Inflammatory macrophage treated with lipopolysaccharide for 4 hours (primary cell): ENCODE results near the gene PIP5K1C.
"Not testable (repeated sequence)": the region's sequence is repeated elsewhere in the genome, so short reads cannot be mapped to it uniquely, and the experiment has no call there.

Experiments used
- DNase-seq: peaks from one replicate; pipeline ENCODE4 v3.0.0-alpha.2; 2020

Gene PIP5K1C

GRCh38 chr19:3673506-3674439 lies 26.5 kb downstream of the PIP5K1C start:
- peak; percentile 92 for DNase-seq

- DNase-seq: peak; percentile 23
These were observed 27.3 kb downstream of the PIP5K1C start for GRCh38 chr19:3672993-3673392.

GRCh38 chr19:3672575-3672948 lies 27.7 kb downstream of the PIP5K1C start:
- no peak for DNase-seq

GRCh38 chr19:3671680-3672574 lies 28.3 kb downstream of the PIP5K1C start:
- DNase-seq: peak; percentile 73

- DNase-seq: peak; percentile 80
These were observed 29.2 kb downstream of the PIP5K1C start for GRCh38 chr19:3670796-3671679.

DNA sequence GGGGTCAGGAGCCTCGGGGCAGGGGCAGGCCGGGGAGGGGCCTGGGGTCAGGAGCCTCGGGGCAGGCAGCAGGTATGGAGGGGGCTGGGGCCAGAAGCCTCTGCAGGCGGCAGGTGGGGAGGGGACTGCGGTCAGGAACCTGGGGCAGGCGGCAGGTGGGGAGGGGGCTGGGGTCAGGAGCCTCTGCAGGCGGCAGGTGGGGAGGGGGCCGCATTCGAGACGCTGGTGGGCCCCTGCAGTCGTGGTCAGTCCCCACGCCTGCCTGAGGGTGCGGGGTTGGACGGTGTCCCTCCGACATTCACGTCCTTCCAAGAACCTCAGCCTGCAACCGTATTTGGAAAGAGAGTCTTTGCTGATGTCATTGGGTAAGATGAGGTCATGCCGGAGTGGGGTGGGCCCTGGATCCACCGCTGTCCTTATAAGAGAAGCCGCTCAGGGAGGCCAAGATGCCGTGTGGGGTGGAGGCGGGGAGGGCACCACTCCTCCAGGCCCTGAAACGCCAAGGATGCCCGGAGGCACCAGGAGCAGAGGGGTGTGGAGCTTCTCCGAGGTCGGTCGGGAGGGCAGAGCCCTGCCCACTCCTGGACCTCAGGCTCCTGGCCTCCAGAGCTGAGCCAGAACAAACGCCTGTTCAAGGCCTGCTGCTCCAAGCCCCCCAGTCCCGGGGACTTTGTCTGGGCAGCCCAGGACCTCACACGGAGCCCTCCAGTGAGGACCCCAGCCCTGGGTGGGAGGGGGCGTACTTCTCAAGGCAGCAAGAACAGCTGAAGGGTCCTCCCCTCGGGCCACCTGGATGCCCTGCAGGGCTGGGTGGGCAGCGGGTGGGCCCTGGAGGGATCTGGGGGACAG lies 30.1 kb downstream of the PIP5K1C start:
- DNase-seq: peak; percentile 85

- DNase-seq: no peak
These were observed 31.0 kb downstream of the PIP5K1C start for GRCh38 chr19:3669082-3669946.

DNA sequence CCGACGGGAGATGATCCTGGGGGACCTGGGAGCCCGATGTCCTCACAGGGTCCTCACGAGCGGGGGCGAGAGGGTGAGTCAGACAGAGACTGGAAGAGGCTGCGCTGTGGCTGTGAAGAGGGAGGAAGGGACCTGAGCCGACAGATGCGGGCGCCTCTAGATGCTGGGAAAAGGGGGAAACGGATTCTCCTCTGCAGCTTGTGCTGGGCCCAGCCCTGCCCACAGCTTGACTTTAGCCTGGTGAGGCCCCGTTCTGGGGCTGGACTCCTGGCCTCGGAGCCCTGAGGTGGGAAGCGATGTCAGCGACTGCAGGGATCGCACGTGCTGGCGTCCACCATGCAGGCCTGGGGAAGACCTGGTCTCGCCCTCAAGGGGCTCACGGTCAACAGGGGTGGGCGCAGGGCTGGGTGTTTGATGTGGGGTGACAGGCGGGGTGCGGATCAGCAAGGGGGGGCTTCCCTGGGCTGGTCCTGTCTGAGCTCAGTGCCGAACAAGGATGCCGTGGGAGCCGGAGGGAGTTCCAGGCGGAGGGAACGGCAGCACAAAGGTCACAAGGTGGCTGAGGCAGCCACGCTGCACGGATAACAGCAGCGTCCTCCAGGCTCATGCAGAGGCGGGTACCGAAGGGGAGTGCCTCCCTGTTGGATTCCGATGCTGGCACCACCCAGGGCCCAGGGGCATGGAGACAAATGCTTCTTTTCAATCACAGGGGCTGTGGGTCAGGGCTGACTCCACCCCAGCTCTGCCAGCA lies 31.8 kb downstream of the PIP5K1C start:
- DNase-seq: no peak

- no peak for DNase-seq
These were observed 32.5 kb downstream of the PIP5K1C start for GRCh38 chr19:3667766-3668165.

DNA sequence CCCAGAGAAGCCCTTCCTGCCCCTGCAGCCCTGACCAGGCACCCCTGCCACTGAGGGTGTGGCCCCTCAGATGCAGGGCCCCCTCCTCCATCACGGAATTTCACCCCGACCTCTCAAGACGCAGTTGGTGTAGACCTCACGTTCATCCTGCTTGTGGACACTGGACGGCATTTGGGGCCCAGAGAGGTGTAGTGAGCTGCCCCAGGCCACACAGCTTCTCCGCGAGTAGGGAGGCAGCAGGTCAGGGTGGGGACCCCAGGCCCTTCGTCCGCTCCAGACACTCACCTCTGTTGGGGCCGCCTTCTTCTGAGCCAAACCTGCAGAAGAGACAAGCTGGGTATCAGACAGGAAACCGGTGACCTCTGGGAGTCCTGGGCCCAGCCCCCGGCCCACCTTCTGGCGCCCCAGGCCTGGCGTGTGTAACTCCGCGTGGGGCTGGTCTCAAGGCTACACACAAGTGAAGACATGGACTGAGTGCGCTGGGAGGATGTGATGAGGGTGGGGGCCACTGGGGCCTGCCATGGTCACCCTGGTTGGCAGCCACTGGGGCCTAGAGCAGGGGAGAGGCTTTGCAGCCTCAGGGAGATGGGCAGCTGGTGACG lies 33.1 kb downstream of the PIP5K1C start:
- DNase-seq: no peak

GRCh38 chr19:3666545-3666856 lies 33.8 kb downstream of the PIP5K1C start:
- DNase-seq: not testable (repeated sequence)

DNA sequence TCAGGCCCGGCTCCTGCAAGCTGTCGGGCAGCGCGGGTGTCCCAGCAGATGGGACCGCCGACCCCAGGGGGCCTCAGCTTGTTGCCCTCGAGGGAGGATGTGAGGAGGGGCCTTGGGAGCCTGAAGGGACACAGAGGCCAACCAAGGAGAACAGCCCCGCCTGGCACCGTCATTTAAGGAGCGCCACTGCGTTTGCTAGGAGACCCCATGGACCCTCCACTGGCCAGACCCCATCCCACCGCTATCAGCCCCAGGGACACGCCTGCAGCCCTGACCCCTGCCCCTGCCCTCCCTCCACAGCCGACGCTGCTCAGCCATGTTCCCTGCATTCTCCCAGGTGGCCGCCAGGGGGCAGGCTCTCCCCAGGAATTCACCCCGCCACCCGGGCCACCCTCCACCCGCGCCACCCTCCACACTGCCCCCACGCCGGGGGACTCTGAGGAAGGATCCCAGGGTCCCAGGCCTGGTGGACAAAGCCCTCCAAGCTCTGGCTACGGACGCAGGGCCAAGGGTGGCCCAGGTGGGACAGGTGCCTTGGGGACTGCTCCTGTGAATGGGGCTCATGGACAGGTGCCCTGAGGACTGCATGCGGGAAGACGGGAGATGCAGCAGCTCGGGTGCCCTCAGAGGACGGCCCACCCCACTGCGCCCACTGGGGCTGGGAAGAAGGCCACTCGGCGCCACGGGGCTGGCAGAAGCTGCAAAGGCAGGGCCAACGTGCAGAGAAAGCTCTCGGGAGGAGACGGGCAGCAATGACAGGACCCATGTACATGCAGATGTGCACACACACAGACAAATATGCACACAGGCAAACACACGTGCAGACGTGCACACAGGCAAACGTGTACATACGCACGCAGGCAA lies 34.4 kb downstream of the PIP5K1C start:
- DNase-seq: peak; percentile 38

GRCh38 chr19:3664879-3665642 lies 35.2 kb downstream of the PIP5K1C start:
- no peak for DNase-seq

GRCh38 chr19:3663838-3664237 lies 36.4 kb downstream of the PIP5K1C start:
- no peak for DNase-seq

GRCh38 chr19:3661284-3662238 lies 38.7 kb downstream of the PIP5K1C start:
- DNase-seq: no peak

DNA sequence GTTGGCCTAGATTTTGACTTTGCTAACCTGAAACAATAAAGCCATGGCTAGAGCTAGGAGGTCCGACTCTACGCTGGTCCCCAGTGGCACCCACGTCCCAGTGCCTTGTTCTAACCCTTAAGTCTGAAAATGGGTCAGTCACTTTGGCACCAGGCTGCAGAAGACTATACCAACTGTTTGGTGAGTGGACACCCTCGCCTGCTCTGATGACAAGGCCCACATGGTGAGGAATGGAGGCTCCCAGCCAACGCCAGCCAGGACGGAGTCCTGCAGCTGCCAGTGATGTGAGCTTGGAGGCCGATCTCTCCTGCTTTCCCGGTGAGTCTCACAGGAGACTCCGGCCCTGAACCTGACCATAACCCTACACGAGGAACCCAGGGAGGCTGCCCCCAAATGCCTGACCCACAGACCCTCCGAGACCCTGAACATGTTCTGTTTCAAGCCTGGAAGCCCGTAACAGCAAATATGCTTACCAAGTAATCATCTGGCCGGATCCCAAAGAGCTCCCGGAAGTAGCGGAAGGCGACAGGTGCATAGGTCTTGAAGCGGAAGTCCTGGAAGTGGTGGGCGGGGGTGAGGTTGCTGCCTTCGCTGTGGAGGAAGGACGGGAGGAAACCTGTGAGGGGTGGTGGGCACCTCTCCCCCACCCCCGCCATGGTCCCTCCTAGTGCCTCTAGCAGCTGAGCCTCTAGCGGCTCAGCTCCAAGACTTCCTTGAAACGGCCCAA lies 39.6 kb downstream of the PIP5K1C start:
- DNase-seq: no peak
